Endothelial cell of umbilical vein (primary cell): Measurements from ENCODE around the gene CRTC1. TPM values are rescaled to one million over a fixed set of nuclear protein-coding genes. Genes with fewer than 3 reads are reported as not detected.

Source experiments
- BruUV-seq: library from RNA; stranded (reverse); fragments of 400-500 nt; replicated peaks from 2 replicates; lab custom pipeline; 2021; lab: Mats Ljungman, UMichigan
- CTCF ChIA-PET: fragments of 300-600, 350-600 bp; sonication (Branson Sonifier 250); formaldehyde crosslinking; loops from one replicate; lab custom pipeline; 2021; ENCODE audit warnings: antibody characterized with exemption, inconsistent platforms; lab: Charles Lee
- POLR2A ChIA-PET: fragments of 300-600, 350-600 bp; sonication (Branson Sonifier 250); formaldehyde crosslinking; loops from one replicate; lab custom pipeline; 2021; ENCODE audit warnings: antibody characterized with exemption, inconsistent platforms; lab: Charles Lee
- DNase-seq: peaks from one replicate; pipeline ENCODE4 v3.0.0-alpha.2; 2011; ENCODE audit warnings: low read depth, low spot score
- FAIRE-seq: peaks from 2 replicates; lab custom pipeline; 2011; peaks lifted over from hg19 to GRCh38; lab: Jason Lieb, UNC
- H2AFZ ChIP-seq: 2 replicates; pipeline ENCODE4 v1.6.0; 2012; ENCODE audit warnings: low read depth, low read length, control low read depth, inconsistent platforms
- H3K27ac ChIP-seq: 2 replicates; pipeline ENCODE4 v1.5.1; 2011; ENCODE audit warnings: low read depth, mild to moderate bottlenecking, control low read depth, low read length, moderate library complexity; ENCODE audit not compliant: insufficient read depth
- H3K27me3 ChIP-seq, 2 experiments: 2 replicates each; pipeline versions ENCODE4 v1.6.0 to v1.6.1; 2011; ENCODE audit warnings: low read length in 2 of 2, mixed read lengths in 1 of 2; ENCODE audit not compliant: control insufficient read depth in 2 of 2, insufficient read depth in 2 of 2
- H3K36me3 ChIP-seq, 2 experiments: 2 replicates in 1 of 2; 3 replicates in 1 of 2; pipeline ENCODE4 v1.5.1; 2011; ENCODE audit warnings: low read length in 2 of 2, mild to moderate bottlenecking in 1 of 2, moderate library complexity in 1 of 2; ENCODE audit not compliant: control insufficient read depth in 2 of 2, insufficient read depth in 2 of 2; ENCODE audit errors: extremely low read depth in 1 of 2
- H3K4me1 ChIP-seq: 3 replicates; pipeline ENCODE4 v1.5.1; 2011; ENCODE audit warnings: mild to moderate bottlenecking, low read length; ENCODE audit not compliant: control insufficient read depth, insufficient read depth; ENCODE audit errors: extremely low read depth
- H3K4me2 ChIP-seq: 2 replicates; pipeline ENCODE4 v1.6.1; 2011; ENCODE audit warnings: low read length, control low read depth, mixed read lengths; ENCODE audit not compliant: insufficient read depth
- H3K4me3 ChIP-seq, 3 experiments: fragments of 200-600 bp in 1 of 3; sonication (generic), shearing (Covaris generic) in 1 of 3; replicated peaks in 1 of 3; 2 replicates each; pipeline ENCODE4 v1.5.1; 2011 to 2016; ENCODE audit warnings: control low read depth in 3 of 3, low read length in 3 of 3, mild to moderate bottlenecking in 2 of 3, inconsistent platforms in 1 of 3, low read depth in 1 of 3, moderate library complexity in 1 of 3; ENCODE audit not compliant: insufficient read depth in 1 of 3
- H3K79me2 ChIP-seq: 2 replicates; pipeline ENCODE4 v1.6.0; 2012; ENCODE audit warnings: low read length, inconsistent platforms; ENCODE audit not compliant: control insufficient read depth, insufficient read depth
- H3K9ac ChIP-seq: replicated peaks from 2 replicates; pipeline ENCODE3; 2011; ENCODE audit warnings: low read length, control low read depth; ENCODE audit not compliant: insufficient read depth; ENCODE audit errors: extremely low read depth
- H3K9me1 ChIP-seq: replicated peaks from 3 replicates; pipeline ENCODE4 v1.6.0; 2011; ENCODE audit warnings: mild to moderate bottlenecking, low read length; ENCODE audit not compliant: control insufficient read depth, insufficient read depth; ENCODE audit errors: extremely low read depth
- H3K9me3 ChIP-seq: replicated peaks from 2 replicates; pipeline ENCODE4 v1.5.1; 2012; ENCODE audit warnings: low read length, inconsistent platforms; ENCODE audit not compliant: control insufficient read depth, insufficient read depth
- H4K20me1 ChIP-seq: replicated peaks from 2 replicates; pipeline ENCODE3; 2011; ENCODE audit warnings: mild to moderate bottlenecking, low read length; ENCODE audit not compliant: control insufficient read depth, insufficient read depth; ENCODE audit errors: extremely low read depth
- GATA2 ChIP-seq: IDR thresholded peaks from 2 replicates; pipeline ENCODE4 v1.7.0; 2011; ENCODE audit warnings: low read depth, mild to moderate bottlenecking, moderate library complexity, mixed read lengths, low read length; ENCODE audit not compliant: insufficient read length, insufficient read depth
- JUN ChIP-seq: IDR thresholded peaks from 2 replicates; pipeline ENCODE4 v1.6.1; 2011; ENCODE audit warnings: borderline replicate concordance, low read depth; ENCODE audit not compliant: insufficient read length, insufficient read depth
- POLR2A ChIP-seq: IDR thresholded peaks from 2 replicates; pipeline ENCODE4 v1.6.1; 2012; ENCODE audit warnings: low read depth, mild to moderate bottlenecking, control low read depth, low read length
- dilution Hi-C: fragments of 300-500 bp; cut with MboI; formaldehyde crosslinking; loops from one replicate; pipeline ENCODE4 v1.15.0; 2019; ENCODE audit warnings: low sequenced_read_pairs; ENCODE audit not compliant: extremely low pct_ligation_motif_present
- intact Hi-C: fragments of 100-400 bp; cut with micrococcal nuclease; formaldehyde crosslinking; loops from one replicate; pipeline ENCODE4 v1.10.0; 2022
- polyA plus RNA-seq, 4 experiments: library from polyadenylated mRNA; depleted of rRNA in 3 of 4; stranded (reverse) in 3 of 4; unstranded in 1 of 4; fragments of >200 nt; gene quantifications; 2 replicates each; pipeline versions ENCODE4 v1.2.1 to v1.2.3, GENCODE V29; 2011 to 2012; ENCODE audit warnings: missing spikeins in 1 of 4
- total RNA-seq: library from RNA; stranded (reverse); gene quantifications from 2 replicates; pipeline ENCODE4 v1.2.3, GENCODE V29; 2021
- TF ChIP-seq, protein P1 (sequence below), 2 donors: IDR thresholded peaks; 1 replicate in 1 of 2; 2 replicates in 1 of 2; pipeline ENCODE4 v1.5.1; 2011; ENCODE audit warnings: low read length in 2 of 2, mild to moderate bottlenecking in 2 of 2, moderate library complexity in 2 of 2, control low read depth in 1 of 2, inconsistent platforms in 1 of 2, low read depth in 1 of 2; ENCODE audit not compliant: insufficient read depth in 1 of 2; ENCODE audit errors: extremely low read depth in 1 of 2

Gene CRTC1
- total and polyA plus RNA-seq, 2 donors (not counting 3 experiments of a cell fraction or from before 2014, with no cell fraction given): 4.2 to 11.4 TPM

DNA sequence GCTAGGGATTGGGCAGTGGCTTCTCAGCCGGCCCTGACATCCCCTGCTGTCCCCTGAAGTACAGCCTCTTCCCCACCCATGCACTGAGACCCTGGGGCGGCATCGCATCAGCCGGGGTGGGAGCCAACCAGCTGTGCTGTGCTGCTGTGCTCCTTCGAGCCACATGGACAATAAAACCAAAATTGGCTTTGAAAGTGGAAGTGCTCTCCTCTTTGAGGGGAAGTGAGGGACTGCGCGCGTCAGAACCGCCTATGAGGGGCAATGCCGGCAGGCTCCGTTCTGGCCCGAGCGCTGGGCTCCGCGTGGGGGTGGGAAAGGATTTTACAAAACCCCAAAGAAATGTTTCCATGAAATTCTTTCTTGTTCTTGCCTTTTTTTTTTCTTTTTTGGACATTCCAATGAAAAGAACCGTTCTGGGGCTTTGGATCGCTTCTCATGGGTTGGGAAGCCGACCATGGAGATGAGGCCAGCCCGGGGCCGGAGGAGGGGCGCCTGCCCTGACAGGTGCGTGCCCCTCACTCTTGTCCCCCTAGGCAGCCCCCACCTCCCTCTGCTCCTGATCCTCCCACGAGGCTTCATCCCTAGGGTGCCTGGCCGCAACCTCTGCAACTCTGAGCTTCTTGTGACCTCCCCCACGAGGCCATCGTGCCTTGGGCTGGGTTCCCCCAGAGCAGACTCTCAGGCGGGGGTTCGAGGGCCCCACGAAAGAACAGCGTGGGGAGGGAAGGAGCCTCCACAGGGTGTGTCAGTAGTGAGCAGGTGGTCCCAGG is 24.0 kb upstream of the CRTC1 start:
- intact Hi-C loops (loop anchor here (1.0 kb wide), 1 partner anchor 9 kb away; no protein-coding TSS in a partner anchor), dilution Hi-C loops (no loop called here)
- no peak overlapping the region for H3K27ac ChIP-seq
- ChIA-PET CTCF (no interaction called here), POLR2A (no interaction called here)
- BruUV-seq: no TSS peak
- no peaks in the 10 kb centered on the region for H3K9me3 ChIP-seq
- no peak for DNase-seq
- no peak overlapping the region for H3K9ac ChIP-seq
- TF ChIP-seq, protein P1, sequence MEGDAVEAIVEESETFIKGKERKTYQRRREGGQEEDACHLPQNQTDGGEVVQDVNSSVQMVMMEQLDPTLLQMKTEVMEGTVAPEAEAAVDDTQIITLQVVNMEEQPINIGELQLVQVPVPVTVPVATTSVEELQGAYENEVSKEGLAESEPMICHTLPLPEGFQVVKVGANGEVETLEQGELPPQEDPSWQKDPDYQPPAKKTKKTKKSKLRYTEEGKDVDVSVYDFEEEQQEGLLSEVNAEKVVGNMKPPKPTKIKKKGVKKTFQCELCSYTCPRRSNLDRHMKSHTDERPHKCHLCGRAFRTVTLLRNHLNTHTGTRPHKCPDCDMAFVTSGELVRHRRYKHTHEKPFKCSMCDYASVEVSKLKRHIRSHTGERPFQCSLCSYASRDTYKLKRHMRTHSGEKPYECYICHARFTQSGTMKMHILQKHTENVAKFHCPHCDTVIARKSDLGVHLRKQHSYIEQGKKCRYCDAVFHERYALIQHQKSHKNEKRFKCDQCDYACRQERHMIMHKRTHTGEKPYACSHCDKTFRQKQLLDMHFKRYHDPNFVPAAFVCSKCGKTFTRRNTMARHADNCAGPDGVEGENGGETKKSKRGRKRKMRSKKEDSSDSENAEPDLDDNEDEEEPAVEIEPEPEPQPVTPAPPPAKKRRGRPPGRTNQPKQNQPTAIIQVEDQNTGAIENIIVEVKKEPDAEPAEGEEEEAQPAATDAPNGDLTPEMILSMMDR (IDR thresholded peaks at IDR 0.05; ENCODE audit: extremely low read depth in 1 of 2, insufficient read depth in 1 of 2, low read depth in 1 of 2, low read length in 2 of 2): no peak
- TF ChIP-seq JUN: no peak
- TF ChIP-seq GATA2: no peak
- no peak for TF ChIP-seq POLR2A
- H3K79me2 ChIP-seq: no peaks in the 10 kb centered on the region
- H3K9me1 ChIP-seq: no peaks in the 10 kb centered on the region
- no peak overlapping the region for H3K4me2 ChIP-seq
- H3K4me3 ChIP-seq: no peak overlapping the region
- no peaks in the 10 kb centered on the region for H3K36me3 ChIP-seq
- FAIRE-seq: no peak
- no peak overlapping the region for H2AFZ ChIP-seq
- no peaks in the 10 kb centered on the region for H4K20me1 ChIP-seq
- no peaks in the 10 kb centered on the region for H3K27me3 ChIP-seq
- H3K4me1 ChIP-seq: peaks cover 3% of the 10 kb centered on the region
